Activated CD4-positive, alpha-beta T cell treated with anti-CD3 and anti-CD28 coated beads, Interleukin-2, amount 50 U/mL, for 16 hours (primary cell): ENCODE results near the gene GALNT15.
A peak's percentile ranks its signal among the peaks of the same experiment; 100 is the strongest.

Source experiments
- DNase-seq: peaks from one replicate; pipeline ENCODE4 v3.0.0-alpha.2; 2020

The GALNT15 gene

DNA sequence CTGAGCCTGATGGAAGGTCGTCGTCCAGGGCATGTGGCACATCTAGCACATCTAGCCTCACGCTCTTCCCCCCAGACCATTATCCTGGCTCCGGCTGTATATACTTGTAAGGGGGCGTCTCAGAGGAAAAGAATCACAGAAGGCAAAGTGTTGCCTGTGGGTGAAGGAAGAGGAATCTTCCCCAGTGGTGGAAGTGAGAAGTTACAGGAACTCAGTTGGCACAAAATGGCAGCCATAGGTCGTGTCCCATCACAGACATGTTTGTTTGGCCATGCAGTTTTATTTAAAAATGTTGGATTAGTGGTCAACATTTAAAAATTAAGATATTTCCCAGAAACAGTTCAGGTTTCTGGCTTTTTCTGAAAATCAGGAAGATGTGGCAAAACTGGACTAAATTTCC, 13.6 kb downstream of the GALNT15 start:
- no peak for DNase-seq

DNA sequence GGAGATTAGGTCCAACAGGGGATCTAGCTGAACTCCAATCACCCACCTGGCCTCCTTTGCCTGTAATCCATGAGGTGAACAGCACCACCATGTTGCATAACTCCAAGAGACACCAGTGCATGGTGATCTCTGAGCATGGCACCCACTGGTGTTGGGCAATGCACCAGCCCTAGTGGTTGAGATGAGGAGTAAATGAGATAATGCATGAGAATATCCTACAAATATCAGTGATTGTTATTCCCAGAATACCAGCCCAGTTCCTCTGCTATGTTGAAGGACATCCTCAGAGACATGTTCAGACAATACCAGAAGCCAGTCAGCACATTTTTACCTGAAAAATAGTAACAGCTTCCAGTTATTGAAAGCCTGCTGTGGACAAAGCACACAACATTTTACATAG, 14.7 kb downstream of the GALNT15 start:
- DNase-seq = no peak

DNA sequence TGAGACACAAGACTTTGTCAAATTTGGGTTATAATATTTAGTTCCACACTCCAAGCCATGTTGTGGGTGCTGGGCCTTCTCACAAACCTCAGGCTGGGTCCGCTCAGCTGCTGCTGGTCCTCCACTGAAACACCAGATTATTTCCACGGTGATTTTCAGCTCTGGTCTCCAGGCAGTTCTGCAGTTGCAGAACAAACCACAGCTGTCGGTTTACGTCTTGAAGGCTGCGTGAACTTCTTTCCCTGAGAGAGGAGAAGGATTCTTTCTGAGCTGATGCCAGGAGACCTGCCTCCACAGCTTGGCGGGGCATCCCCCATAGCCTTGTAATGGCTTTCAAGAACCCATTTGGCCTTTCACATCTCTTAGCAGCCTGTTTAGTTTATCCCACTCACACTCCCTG, 16.2 kb downstream of the GALNT15 start:
- no peak for DNase-seq

DNA sequence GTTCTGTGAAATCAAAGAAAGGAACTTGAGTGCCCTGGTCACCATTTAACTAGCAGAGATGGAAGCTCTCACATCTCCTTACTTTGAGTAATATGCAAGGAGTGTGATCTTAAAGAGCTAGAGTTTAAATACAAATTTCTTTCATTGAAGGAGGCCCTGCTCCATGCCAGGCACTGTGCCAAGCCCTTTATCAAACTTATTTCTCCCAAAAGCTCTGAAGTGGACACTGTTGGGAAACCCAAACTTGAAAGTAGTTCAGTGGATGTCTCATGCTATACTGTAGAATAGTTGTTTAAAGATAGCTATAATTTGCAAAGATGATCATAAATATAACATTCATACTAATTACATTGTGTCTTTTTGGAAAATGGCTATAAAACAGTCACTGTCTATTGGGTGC, 17.1 kb downstream of the GALNT15 start:
- no peak for DNase-seq

DNA sequence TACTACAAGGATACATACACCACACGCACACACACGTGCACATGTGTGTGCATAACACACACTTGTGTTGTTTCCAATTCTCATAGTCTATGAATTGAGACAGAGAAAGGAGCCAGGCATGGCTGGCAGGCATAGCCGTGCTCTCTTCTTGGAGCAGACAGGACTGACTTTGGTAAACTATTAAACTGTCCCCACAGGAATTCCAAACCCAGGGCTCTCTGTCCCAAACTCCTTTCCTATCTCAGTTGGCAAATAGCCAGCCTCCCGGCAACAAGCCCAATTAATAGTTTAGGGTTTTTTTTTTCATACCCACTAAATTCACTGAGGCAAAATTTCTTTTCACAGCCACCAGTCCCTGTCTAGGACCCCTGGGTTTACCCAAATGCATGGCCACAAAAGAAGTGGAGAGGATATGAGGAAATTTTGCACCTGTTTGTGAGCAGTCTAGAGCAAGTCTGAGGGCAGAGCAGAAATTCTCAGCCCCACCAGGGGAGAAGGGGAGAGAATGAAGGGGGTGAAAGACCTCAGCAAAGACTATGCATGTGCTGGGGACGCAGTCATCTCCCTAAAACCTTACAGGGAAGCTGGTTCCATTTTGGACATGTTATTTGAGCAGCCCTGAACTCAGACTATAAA, 17.8 kb downstream of the GALNT15 start:
- no peak for DNase-seq

DNA sequence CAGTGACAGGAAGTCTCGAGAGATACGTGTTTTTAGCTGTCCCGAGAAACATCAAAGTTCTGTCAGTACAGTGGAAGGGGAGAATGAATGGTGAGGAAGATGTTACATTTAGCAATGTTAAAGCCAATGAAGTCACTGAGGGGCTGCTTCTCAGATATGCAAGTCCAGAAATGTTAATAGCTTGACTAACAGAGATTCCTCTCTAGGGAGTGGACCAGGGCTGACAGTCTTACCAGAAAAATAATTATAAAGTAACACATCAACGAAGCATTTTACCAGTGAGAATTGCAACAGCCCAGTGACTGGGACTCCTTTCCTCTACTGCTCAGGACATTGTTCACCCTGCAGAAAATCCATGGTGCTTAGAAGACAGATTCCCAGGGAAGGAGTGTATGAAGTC, 23.9 kb downstream of the GALNT15 start:
- DNase-seq = no peak

DNA sequence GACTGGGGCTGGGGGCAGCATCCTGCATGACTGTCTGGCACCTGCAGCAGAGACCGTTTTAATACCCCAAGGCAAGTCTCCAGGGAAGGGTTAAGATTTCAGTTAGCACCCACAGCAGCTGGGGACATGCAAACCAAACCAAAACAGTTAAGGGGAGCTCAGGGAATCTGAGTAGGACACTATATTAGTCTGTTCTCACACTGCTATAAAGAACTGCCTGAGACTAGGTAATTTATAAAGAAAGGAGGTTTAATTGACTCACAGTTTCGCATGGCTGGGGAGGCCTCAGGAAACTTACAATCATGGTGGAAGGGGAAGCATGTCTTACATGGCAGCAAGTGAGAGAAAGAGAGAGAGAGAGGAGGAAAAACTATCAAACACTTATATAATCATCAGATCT, 25.3 kb downstream of the GALNT15 start:
- no peak for DNase-seq

DNA sequence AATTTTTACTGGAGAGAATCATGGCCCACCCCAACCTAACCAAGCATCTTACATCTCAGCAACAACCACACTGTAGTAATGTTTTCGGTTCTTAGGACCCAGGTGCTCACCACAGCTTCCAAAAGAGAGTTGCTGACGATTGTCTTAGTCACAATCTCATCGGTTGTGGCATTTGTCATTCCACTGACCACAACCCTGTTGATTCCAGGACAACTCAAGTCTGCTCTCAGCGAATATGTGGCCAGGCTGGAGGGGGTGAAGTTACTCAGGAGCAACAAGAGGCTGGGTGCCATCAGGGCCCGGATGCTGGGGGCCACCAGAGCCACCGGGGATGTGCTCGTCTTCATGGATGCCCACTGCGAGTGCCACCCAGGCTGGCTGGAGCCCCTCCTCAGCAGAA, 25.9 kb downstream of the GALNT15 start:
- DNase-seq = peak; percentile 45

DNA sequence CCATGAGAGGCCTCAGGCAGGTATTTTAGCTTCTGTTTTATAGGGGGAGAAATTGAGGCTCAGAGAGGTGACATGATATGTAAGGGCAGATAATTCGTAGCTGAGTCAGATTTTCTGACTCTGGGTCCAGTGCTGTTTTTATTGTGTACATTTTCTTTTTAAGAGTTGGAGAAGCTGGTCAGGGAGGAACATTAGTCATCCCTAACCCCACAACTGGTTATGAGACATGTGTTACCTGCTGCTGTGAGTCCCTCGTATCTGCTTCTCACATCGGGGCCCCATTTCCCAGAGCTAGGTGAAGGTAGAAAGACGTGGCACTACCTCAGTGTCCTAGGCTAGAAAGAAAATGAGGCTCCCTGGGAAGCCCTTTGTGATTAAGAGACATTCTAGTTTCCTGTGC, 28.6 kb downstream of the GALNT15 start:
- peak; percentile 35 for DNase-seq

DNA sequence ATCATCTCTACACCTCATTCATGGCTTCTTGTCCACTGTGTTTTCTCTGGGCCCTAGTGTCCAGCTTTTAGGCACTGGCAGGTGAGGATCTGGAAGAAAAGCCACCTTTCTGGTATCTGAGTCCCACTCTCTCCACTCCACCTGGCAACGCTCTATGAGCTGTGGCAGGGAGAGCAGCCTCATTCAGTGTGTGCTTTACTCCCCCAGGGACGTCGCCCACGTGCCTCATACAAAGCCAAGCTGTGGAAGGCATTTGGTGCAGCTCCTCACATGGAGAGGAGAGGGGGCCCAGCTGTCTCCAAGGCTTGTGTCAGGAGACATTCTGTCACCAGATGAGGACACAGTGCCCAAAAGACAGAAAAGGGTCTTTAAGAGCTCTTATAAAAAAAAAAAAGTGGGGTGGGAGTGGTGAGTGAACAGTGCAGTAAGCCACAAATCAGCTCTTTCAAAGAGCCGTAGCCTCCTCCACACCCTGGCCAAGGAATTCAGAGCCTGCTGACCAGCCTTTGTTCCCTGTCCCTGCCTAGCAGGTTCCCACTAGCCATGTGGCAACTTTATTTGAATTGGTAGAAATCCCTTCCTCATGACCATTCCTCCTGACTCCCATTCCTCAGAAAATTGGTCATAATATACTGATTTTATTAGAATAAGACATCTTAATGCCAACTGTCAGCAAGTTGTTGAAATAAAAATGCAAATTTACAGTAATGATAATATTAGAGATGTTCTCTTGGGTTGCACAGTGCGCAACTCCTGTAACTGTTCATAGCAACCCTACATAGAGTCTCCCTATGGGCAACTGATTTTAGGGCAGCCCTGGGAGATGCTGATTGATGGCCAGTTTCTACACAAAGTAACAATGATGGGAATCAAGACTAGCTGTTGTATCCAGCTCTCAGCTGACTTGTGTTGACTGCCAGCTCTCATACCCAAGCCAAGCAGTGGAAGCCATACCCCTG, 29.5 kb downstream of the GALNT15 start:
- no peak for DNase-seq

DNA sequence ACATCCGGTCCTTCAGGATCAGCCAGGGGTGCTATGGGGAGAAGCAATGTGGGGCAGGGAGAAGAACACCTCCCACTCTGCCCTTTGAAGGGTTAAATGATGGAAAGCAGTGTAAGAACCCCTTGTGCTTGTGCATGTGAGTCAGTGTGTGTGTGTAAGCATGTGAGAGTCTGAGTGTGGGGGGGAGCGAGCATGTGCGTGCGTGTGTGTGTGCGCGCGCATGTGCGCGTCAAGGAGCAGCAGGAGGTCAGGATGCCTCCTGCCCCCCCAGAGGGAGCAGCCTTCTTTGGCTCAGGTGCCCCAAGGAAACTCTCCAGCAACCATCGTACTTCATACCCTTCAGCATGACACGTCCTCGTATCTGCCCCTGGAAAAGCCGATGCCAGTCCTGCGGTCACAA, 30.3 kb downstream of the GALNT15 start:
- DNase-seq = no peak

DNA sequence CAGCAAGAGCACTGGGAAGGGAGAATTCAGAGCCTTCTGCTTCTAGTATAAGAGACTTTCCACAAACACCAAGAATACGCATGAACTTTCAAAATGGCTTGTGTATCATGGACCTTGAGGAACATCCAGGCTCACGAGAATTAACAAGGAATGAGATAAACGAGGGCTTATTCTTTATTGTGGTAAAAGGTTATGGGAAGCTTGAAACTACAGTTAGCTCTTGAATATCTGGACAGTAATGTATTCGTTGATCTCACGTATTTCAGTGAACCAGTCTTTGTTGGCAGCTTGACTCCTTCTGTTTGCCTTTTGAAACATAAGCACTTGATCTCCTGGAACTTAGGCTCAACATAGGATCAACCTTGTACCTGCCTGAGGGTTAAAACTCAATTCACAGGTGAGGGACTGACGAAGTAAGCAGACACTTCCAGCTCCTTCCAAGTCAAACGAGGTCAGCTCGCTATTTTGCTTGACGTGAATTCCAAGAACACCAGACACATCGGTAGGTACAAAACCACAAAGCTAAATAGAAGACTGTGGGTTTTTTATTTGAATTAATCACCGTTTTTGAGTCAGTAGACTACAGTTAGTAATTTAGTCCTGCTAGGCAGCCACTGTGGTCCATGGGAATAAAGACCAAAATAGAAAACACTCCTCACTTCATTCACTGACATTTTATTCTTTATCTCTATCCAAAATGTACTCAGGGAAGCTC, 30.8 kb downstream of the GALNT15 start:
- DNase-seq = peak; percentile 25

DNA sequence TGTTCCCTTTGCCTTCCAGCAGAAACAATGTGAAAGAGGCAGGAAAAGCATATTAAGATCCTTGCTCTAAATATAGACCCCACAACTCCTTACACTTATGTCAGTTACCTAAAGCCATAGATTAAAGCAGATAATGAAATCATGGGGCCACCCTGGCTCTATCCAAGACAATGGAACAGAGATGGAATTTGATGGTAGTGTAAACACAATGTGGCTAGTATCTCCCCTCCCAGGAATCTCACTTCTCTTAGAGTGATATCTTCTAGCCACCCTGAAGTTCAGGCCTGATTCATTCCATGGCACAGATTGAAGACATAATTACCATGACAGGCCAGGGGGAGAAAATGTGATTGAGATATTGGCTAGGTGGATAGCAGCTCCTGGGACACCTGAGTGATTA, 32.6 kb downstream of the GALNT15 start:
- DNase-seq = no peak

DNA sequence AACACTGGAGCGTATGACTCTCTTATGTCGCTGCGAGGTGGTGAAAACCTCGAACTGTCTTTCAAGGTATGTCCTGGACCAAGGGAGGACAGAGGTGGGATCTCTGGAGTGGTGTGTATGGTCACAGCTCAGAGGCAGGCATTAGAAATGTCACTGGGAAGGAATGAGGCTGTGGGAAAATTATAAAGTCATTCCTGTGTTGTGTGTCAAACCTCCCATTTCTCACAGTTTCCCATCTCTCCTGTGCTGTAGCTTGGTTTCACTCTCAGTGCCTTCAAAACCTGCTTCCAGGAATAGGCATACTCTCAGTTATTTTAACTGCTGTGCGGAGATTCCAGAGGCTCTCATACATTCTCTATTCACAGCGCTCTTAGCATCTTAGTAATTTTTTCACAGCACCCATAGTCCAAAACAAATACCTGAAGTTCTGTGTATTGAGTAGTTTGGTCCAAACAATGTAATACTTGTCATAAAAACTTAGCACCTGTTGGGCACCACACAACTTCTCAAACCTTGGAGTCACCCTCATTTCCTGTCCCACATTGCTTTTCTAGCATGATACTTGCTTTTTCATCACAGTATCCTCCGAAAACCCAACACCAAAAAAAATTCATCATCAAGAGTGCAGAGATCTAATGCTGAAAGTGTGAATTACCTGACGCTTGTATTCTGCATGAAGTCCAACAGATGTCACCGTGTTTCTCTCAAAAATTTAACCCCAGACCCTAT, 36.9 kb downstream of the GALNT15 start:
- DNase-seq = no peak

DNA sequence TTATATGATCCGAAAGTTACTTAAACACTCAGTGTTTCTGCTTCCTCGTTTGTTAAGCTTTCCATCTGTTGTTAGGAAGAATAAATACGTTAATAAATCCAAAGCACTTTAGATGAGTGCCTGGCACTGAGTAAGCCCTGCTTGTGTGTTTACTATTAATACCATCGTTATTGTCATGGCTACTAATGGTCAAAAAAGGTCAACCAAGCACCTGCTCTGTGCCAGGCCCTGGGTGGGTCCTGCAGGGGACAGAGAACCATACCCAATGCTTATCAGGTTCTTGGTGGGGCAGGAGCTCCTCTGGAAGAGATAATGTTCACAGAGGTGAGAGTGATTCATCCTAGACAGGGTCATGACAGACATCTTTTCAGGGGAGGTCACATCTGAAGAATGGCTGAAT, 39.9 kb downstream of the GALNT15 start:
- no peak for DNase-seq

DNA sequence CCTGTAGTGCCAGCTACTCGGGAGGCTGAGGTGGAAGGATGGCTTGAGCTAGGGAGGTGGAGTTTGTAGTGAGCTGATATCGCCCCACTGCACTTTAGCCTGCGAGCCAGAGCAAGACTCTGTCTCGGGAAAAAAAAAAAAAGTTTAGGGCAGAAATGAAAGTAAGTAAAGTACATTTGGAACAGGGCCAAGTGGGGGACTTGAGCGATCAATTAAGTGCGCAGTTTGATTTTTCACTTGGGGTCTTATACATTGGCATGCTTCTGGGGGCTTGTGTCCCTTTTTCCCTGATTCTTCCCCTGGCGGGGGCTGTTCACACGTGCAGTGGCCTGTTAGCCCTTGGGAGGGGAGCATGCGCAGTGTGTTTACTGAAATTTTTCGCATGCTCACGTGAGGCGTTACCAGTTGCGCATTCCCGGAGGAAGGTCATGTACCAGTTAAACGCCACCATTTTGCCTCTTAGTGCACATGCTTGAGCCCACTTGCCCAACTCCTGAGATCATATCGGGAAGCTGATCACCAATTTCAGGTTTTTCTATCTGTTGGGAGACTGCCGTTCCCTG, 42.0 kb downstream of the GALNT15 start:
- no peak for DNase-seq

DNA sequence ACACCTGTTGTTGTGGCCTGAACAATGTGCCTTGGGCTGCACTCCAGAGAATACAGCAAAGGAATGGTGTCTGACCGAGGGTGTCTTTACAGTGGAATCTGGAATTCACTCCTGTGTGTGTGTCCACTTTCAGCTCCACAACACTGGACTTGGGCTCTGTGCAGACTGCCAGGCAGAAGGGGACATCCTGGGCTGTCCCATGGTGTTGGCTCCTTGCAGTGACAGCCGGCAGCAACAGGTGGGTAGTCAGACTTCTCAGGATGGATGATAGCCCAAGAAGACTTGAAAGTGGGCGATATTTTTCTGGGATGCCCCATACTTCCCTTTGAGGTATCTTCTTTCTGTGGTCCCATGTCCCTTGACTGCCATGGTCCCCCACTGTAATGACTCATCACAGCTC, 45.3 kb downstream of the GALNT15 start:
- no peak for DNase-seq

DNA sequence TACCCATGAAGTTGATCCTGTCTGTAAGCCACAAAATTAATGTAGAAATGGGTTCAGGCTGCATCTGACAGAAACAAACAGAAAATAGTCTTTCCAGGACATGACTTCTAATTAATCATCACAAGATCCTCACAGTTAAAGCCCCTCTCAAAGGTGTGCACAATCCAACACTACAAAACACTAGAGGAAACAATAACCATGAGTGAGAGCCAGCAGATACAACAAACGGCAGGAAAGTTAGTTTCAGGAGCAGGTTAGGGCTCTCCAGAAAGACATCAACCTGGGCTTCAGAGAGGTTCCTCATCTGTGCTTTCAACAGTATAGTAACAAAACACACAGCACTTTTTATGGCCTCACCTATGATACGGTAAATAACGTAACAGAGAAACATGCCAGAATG, 47.5 kb downstream of the GALNT15 start:
- DNase-seq = no peak

DNA sequence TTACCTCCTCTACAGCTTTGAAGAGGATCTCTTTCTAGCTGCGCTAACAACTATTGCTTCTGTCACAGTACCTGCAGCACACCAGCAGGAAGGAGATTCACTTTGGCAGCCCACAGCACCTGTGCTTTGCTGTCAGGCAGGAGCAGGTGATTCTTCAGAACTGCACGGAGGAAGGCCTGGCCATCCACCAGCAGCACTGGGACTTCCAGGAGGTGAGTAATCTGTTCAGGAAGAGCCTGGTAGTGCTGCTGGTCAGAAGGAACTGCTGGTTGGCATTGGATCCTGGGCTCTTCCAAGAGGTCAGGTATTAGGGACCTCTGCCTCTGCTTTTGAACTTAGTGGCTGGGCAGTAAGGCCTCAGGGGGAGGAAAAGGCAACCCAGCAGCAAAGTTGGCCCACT, 48.1 kb downstream of the GALNT15 start:
- no peak for DNase-seq

DNA sequence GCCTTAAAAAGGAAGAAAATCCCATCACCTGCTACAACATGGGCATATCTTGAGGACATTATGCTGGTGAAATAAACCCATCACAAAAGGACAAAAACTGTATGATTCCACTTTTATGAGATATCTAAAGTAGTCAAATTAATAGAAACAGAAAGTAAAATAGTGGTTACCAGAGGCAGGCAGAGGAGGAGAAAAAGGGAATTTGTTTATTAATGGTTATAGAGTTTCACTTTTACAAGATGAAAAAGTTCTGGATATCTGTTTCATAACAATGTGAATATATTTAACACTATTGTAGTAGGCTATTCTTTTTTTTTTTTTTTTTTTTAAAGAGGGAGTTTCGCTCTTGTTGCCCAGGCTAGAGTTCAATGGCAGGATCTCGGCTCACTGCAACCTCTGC, 49.8 kb downstream of the GALNT15 start:
- no peak for DNase-seq

DNA sequence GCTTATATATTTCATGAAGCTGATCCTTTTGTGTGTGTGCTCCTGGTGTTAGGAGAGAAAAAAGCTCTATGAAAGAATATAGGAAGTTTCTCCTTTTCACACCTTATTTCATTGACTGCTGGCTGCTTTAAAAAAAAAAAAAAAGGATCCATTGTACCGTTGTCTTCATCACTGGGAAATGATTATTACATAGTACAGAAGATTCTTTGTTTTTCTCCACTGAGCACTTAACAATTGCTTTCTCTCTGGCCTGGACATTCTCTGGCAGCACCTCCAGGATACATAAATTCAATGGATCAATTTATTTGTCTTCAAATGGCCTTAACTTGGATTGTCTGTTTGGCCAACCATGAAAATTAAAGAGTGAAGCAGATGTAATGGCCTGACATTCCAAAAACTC, 53.1 kb downstream of the GALNT15 start:
- no peak for DNase-seq

DNA sequence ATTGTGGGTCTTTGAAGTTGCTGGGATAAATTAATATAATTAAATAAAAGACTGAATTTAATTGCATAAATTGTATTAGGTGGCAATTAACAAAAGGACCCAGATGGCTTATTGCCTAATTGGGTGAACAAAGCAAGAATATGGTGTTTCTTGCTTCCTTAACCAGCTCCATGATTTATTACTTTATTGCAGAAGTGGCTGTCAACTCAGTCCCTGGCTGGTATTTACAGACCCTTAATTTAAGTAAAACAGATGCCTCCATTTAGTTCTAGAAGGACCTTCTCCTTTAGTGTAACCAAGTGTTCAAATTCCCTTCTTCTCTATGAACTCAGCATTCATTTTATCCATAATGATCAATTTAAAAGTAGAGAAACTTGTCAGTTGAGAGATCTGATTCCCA, 55.2 kb downstream of the GALNT15 start:
- no peak for DNase-seq

DNA sequence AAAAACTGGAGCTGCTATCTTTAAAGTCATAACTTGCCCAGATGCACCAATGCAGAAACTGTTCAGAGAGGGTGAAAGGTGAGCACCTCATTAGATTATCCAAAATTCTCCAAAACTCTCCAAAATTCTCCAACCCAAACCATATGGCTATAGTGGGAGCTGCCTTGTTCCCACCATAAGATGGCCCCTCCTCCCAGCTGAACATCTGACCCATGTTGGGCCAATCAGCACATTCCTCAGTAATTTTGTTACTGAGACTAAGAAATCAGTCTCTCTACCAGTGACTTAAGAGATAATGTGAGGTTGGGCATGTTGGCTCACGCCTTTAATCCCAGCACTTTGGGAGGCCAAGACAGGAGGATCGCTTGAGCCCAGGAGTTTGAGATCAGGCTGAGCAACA, 57.5 kb downstream of the GALNT15 start:
- DNase-seq = no peak
